Heart left ventricle (tissue), 16 donors: ENCODE results near the gene STARD7. TPM values are rescaled to one million over a fixed set of nuclear protein-coding genes. Genes with fewer than 3 reads are reported as not detected.

Experiments used
- ATAC-seq, 4 donors: fragments of 200-7000 bp; cut with Tn5 transposase; one replicate each; pipeline ENCODE4 v1.9.1; 2020 to 2022; ENCODE audit warnings: moderate library complexity in 4 of 4, mild to moderate bottlenecking in 3 of 4, moderate number of reproducible peaks in 1 of 4
- DNase-seq, 5 donors: peaks; one replicate each; pipeline ENCODE4 v3.0.0-alpha.2; 2020
- H3K27ac ChIP-seq, 12 donors: fragments of 200-600 bp; sonication (generic) in 4 of 12; one replicate each; pipeline versions ENCODE4 v1.5.0 to v1.8.0; 2016 to 2022; ENCODE audit warnings: mild to moderate bottlenecking in 2 of 12
- H3K27me3 ChIP-seq, 9 donors: fragments of 200-600 bp; sonication (generic) in 2 of 9; one replicate each; pipeline versions ENCODE4 v1.5.1 to v1.8.0; 2016 to 2022; ENCODE audit warnings: mild to moderate bottlenecking in 3 of 9
- H3K36me3 ChIP-seq, 9 donors: fragments of 200-600 bp; sonication (generic) in 2 of 9; one replicate each; pipeline versions ENCODE4 v1.5.0 to v1.8.0; 2018 to 2022; ENCODE audit warnings: mild to moderate bottlenecking in 2 of 9
- H3K4me1 ChIP-seq, 12 donors: fragments of 200-600 bp; sonication (generic) in 4 of 12; one replicate each; pipeline versions ENCODE4 v1.5.0 to v1.8.0; 2016 to 2022; ENCODE audit warnings: mild to moderate bottlenecking in 3 of 12
- H3K4me3 ChIP-seq, 12 donors: fragments of 200-600 bp; sonication (generic) in 4 of 12; one replicate each; pipeline versions ENCODE4 v1.5.0 to v1.8.0; 2017 to 2022; ENCODE audit warnings: mild to moderate bottlenecking in 9 of 12, moderate library complexity in 4 of 12
- H3K9me3 ChIP-seq, 12 donors: fragments of 200-600 bp; sonication (generic) in 4 of 12; one replicate each; pipeline versions ENCODE4 v1.5.0 to v1.8.0; 2016 to 2022; ENCODE audit warnings: mild to moderate bottlenecking in 1 of 12
- CTCF ChIP-seq, 12 donors: fragments of 200-600 bp; sonication (generic) in 4 of 12; IDR thresholded peaks; one replicate each; pipeline versions ENCODE4 v1.5.0 to v1.8.0; 2018 to 2022; ENCODE audit warnings: antibody characterized with exemption in 12 of 12, mild to moderate bottlenecking in 5 of 12
- POLR2A ChIP-seq, 2 donors: fragments of 450-650 bp; IDR thresholded peaks; one replicate each; pipeline ENCODE4 v1.6.1; 2017; ENCODE audit warnings: antibody characterized with exemption in 2 of 2, mild to moderate bottlenecking in 2 of 2, moderate library complexity in 2 of 2
- WGBS, 4 donors: extraction: QIAGEN DNeasy Blood & Tissue Kit in 2 of 4; methylation state at CpG; one replicate each; pipeline versions ENCODE4 v1.1.5 to v1.1.7; 2013 to 2018; 5-methylcytosine and 5-hydroxymethylcytosine counted together
- intact Hi-C, 10 donors: fragments of 100-400 bp; cut with DNase I; formaldehyde crosslinking; loops; one replicate each; pipeline versions ENCODE4 v1.11.1 to v1.14.2; 2022
- polyA plus RNA-seq, 2 donors: library from polyadenylated mRNA; stranded (reverse); fragments of 200-250 nt; gene quantifications; one replicate each; pipeline ENCODE4 v1.2.3, GENCODE V29; 2013
- total RNA-seq, 9 donors: library from RNA; depleted of rRNA in 2 of 9; stranded (reverse); fragments of >200 nt in 2 of 9; fragmentation: NEBNext Ultra II Directional in 3 of 9; extraction: Animal tissue kit (Norgen Biotek cat#: 25700) in 3 of 9; gene quantifications; one replicate each; pipeline versions ENCODE4 v1.1.0 to v1.2.4, GENCODE V29; 2016 to 2023
- donor health status: ischemic (EF 13 %, LVEDD 7.1; RV severe dilation, severe dysfunction).
- donor health status: healthy with polysubstance abuse.
- donor health status: DM: no; HTN: yes; CAD: no.
- donor health status: DM: no; HTN: no; CAD: no.
- donor health status: ischemic (EF 25% LVEDD 6.9; RV normal size, moderate dysfunction).
- donor health status: ischemic (EF 25% LVEDD 5.7; RV mildly dilated, moderate dysfunction).
- donor health status: healthy.
- donor health status: DM: yes; HTN: yes; CAD: no.
- donor health status: ischemic (EF 35%, LVEDD 5.7; RV mildly dilated, moderate dysfunction).
- donor health status: nonischemic (EF 11% LVEDD 7.7; RV severe dilation, severe dysfunction).
- donor health status: DM: yes; HTN: yes; CAD: no.
- donor health status: PGD.
- donor health status: ischemic (EF 29% LVEDD 5.4; RV normal size, mild dysfunction).
- donor health status: nonischemic (EF 23%, LVEDD 6.1; RV moderate dilation, normal function).

The STARD7 gene
- total and polyA plus RNA-seq, 11 donors: 58.3 to 526 (median 188) TPM

- no peak for DNase-seq
- Histone ChIP-seq H3K36me3 (peaks cover 0 to 12% (median 6%) of the 10 kb centered on the region in 9 donors), H3K4me3 (no peak overlapping the region), H3K9me3 (no peaks in the 10 kb centered on the region), H3K4me1 (peaks cover 0 to 83% (median 31%) of the 10 kb centered on the region in 12 donors), H3K27me3 (no peaks in the 10 kb centered on the region), H3K27ac (peak overlapping the region in 1 of 12 donors; percentile 89)
- intact Hi-C loops: loop anchor here in 1 of 10 donors (5.0 kb wide), 1 partner anchor 35 kb away; no protein-coding TSS in a partner anchor
- no peak for TF ChIP-seq POLR2A (IDR thresholded peaks at IDR 0.05)
- no peak for TF ChIP-seq CTCF (IDR thresholded peaks at IDR 0.05)
- WGBS, 4 donors: 72 to 82% (median 75%) methylated on average over 3 of the region's 3 CpGs
- peak in 1 of 4 donors; percentile 10 for ATAC-seq
Observed at GRCh38 chr2:96247009-96247408, 38.4 kb upstream of the STARD7 start.

- no peaks in the 10 kb centered on the region for H3K27me3 ChIP-seq
- H3K27ac ChIP-seq: peak overlapping the region in 2 of 12 donors; percentile 15 to 89
- peaks cover 0 to 83% (median 31%) of the 10 kb centered on the region in 12 donors for H3K4me1 ChIP-seq
- no peak for TF ChIP-seq CTCF (IDR thresholded peaks at IDR 0.05)
- no peak for TF ChIP-seq POLR2A (IDR thresholded peaks at IDR 0.05)
- H3K4me3 ChIP-seq: no peak overlapping the region
- ATAC-seq: peak in 3 of 4 donors; percentile 3 to 16 (median 6)
- no peak for DNase-seq
- intact Hi-C loops: loop anchor here in 1 of 10 donors (5.0 kb wide), 1 partner anchor 33 kb away; no protein-coding TSS in a partner anchor
- peaks cover 0 to 4% (median 0%) of the 10 kb centered on the region in 9 donors for H3K36me3 ChIP-seq
- H3K9me3 ChIP-seq: no peaks in the 10 kb centered on the region
- 78 to 88% (median 84%) methylated on average over 8 of the region's 8 CpGs for WGBS, 4 donors
Observed at GRCh38 chr2:96245609-96246390, 37.2 kb upstream of the STARD7 start.

- ATAC-seq (no peak), DNase-seq (no peak)
- no peak for TF ChIP-seq POLR2A (IDR thresholded peaks at IDR 0.05)
- TF ChIP-seq CTCF (IDR thresholded peaks at IDR 0.05): no peak
- H3K36me3 ChIP-seq: no peaks in the 10 kb centered on the region
- WGBS, 4 donors: 83 to 95% (median 94%) methylated on average over 5 of the region's 5 CpGs
- H3K4me1 ChIP-seq: peaks cover 0 to 73% (median 24%) of the 10 kb centered on the region in 12 donors
- intact Hi-C loops: no loop called here
- H3K9me3 ChIP-seq: no peaks in the 10 kb centered on the region
- no peak overlapping the region for H3K4me3 ChIP-seq
- H3K27ac ChIP-seq: no peak overlapping the region
- no peaks in the 10 kb centered on the region for H3K27me3 ChIP-seq
Observed at GRCh38 chr2:96243843-96244242, 35.2 kb upstream of the STARD7 start.

- DNase-seq (peak in 4 of 5 donors; percentile 52 to 63 (median 55)), ATAC-seq (peak in 3 of 4 donors; percentile 52 to 82 (median 57))
- Histone ChIP-seq H3K27ac (peak overlapping the region; percentile 2 to 96 (median 50)), H3K4me3 (peak overlapping the region in 1 of 12 donors; percentile 28), H3K36me3 (no peaks in the 10 kb centered on the region), H3K9me3 (no peaks in the 10 kb centered on the region), H3K27me3 (no peaks in the 10 kb centered on the region), H3K4me1 (peaks cover 0 to 57% (median 24%) of the 10 kb centered on the region in 12 donors)
- 73 to 79% (median 75%) methylated on average over 5 of the region's 5 CpGs for WGBS, 4 donors
- no peak for TF ChIP-seq CTCF (IDR thresholded peaks at IDR 0.05)
- intact Hi-C loops: no loop called here
Observed at GRCh38 chr2:96241900-96242611, 33.4 kb upstream of the STARD7 start.
